ENCODE results near the gene HMGCL. TPM values are rescaled to one million over a fixed set of nuclear protein-coding genes. Genes with fewer than 3 reads are reported as not detected.
A peak's percentile ranks its signal among the peaks of the same experiment; 100 is the strongest.

The HMGCL gene
- total and polyA plus RNA-seq, 2 of the 13 experiments (the other 11 are each of a cell fraction or from before 2014, with no cell fraction given), result 21.3 to 41.4 TPM

GRCh38 chr1:23800400-23801337 is 24.6 kb downstream of the HMGCL start, which contains the start of gene GALE (continued):
- TF ChIP-seq MXD1 (CRISPR knock-in tag; IDR thresholded peaks at IDR 0.05), result peak; percentile 22; the same call in 1 of the 2 replicates
- TF ChIP-seq CC2D1A (CRISPR knock-in tag; IDR thresholded peaks at IDR 0.05), result no peak
- no peak for TF ChIP-seq ZNF253 (CRISPR knock-in tag; IDR thresholded peaks at IDR 0.05; ENCODE audit: borderline replicate concordance)
- no peak; the same call in 1 of the 2 replicates for TF ChIP-seq YEATS4 (CRISPR knock-in tag; IDR thresholded peaks at IDR 0.05; ENCODE audit: borderline replicate concordance)
- TF ChIP-seq ZNF597 (CRISPR knock-in tag; IDR thresholded peaks at IDR 0.05), result no peak
- TF ChIP-seq ZNF776 (CRISPR knock-in tag; IDR thresholded peaks at IDR 0.05), result 0 out of 2 replicates have a peak, but pooled peaks have one; percentile 79
- no peak for TF ChIP-seq TARDBP (CRISPR knock-in tag; IDR thresholded peaks at IDR 0.05)
- 0 out of 2 replicates have a peak, but pooled peaks have one; percentile 23 for TF ChIP-seq ZMAT3 (CRISPR knock-in tag; conservative IDR thresholded peaks at IDR 0.05)
- TF ChIP-seq ZNF275 (CRISPR knock-in tag; IDR thresholded peaks at IDR 0.05; ENCODE audit: borderline replicate concordance), result no peak; the same call in 1 of the 2 replicates
- TF ChIP-seq NR2C2 (CRISPR knock-in tag; IDR thresholded peaks at IDR 0.05; ENCODE audit: borderline replicate concordance), result peak; percentile 89
- TF ChIP-seq MBD4 (IDR thresholded peaks at IDR 0.05; ENCODE audit: borderline replicate concordance, low read length), result no peak
- no peak for TF ChIP-seq NR2F2 (IDR thresholded peaks at IDR 0.05; ENCODE audit: borderline replicate concordance, low read depth)
- TF ChIP-seq DNMT3B (CRISPR knock-in tag; conservative IDR thresholded peaks at IDR 0.05), result no peak
- TF ChIP-seq ZNF564 (CRISPR knock-in tag; IDR thresholded peaks at IDR 0.05), result no peak; the same call in 1 of the 2 replicates
- no peak; the same call in 1 of the 2 replicates for TF ChIP-seq ZBTB7A (CRISPR knock-in tag; IDR thresholded peaks at IDR 0.05)
- TF ChIP-seq NFAT5 (CRISPR knock-in tag; IDR thresholded peaks at IDR 0.05), result no peak
- TF ChIP-seq MLXIP (CRISPR knock-in tag; IDR thresholded peaks at IDR 0.05; ENCODE audit: borderline replicate concordance), result no peak
